ENCODE measurements around the gene GRIP1.

The GRIP1 gene, protein sequence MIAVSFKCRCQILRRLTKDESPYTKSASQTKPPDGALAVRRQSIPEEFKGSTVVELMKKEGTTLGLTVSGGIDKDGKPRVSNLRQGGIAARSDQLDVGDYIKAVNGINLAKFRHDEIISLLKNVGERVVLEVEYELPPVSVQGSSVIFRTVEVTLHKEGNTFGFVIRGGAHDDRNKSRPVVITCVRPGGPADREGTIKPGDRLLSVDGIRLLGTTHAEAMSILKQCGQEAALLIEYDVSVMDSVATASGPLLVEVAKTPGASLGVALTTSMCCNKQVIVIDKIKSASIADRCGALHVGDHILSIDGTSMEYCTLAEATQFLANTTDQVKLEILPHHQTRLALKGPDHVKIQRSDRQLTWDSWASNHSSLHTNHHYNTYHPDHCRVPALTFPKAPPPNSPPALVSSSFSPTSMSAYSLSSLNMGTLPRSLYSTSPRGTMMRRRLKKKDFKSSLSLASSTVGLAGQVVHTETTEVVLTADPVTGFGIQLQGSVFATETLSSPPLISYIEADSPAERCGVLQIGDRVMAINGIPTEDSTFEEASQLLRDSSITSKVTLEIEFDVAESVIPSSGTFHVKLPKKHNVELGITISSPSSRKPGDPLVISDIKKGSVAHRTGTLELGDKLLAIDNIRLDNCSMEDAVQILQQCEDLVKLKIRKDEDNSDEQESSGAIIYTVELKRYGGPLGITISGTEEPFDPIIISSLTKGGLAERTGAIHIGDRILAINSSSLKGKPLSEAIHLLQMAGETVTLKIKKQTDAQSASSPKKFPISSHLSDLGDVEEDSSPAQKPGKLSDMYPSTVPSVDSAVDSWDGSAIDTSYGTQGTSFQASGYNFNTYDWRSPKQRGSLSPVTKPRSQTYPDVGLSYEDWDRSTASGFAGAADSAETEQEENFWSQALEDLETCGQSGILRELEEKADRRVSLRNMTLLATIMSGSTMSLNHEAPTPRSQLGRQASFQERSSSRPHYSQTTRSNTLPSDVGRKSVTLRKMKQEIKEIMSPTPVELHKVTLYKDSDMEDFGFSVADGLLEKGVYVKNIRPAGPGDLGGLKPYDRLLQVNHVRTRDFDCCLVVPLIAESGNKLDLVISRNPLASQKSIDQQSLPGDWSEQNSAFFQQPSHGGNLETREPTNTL

DNA sequence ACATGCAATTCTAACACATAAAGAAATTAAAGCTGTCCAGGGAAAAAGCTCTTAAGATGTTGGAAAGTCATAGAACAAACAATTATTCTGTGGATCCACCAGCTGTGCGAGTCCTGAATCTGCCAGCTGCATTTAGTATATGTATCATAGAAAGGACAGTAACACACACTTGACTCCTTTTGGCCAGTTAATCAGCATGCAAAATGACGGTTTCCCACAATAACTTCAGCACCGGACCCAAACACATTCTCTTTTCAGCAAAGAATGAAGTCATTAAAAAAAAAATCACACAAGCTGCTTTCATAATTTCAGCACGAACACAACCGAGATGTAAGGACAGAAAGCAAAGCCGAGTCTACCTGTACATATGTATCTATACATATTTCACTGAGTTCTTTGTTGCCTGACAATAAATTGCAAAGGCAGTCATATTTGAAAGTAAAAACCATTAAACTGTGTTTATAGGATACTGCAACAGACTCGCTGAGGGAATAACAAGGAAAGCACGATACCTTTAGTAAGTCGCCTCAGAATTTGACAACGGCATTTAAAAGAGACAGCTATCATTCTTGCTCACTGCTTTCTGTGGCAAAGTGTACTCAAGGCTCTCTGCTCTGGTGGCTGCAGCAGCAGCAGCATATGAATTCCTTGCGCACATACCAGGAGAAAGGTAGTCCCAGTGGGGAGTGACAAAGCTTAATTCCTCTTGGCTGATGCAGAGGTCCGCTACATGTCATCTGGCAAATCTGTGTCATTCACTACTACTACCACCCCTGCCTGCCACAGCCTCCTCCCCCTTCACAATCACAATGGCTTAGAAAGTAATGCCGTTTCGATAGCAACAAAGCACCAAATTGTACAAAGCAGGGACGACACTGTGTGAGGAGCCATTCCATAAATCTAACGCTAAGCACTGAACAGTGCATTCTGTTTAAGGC lies at the start of gene GRIP1:
TSS of gene GRIP1 (minus strand) at position 739 of the 938 bp plus-strand sequence. CDS start at position 567, 172 bp downstream.
- FAIRE-seq, result no peak
- peak; percentile 47 for DNase-seq (ENCODE audit: low spot score)

DNA sequence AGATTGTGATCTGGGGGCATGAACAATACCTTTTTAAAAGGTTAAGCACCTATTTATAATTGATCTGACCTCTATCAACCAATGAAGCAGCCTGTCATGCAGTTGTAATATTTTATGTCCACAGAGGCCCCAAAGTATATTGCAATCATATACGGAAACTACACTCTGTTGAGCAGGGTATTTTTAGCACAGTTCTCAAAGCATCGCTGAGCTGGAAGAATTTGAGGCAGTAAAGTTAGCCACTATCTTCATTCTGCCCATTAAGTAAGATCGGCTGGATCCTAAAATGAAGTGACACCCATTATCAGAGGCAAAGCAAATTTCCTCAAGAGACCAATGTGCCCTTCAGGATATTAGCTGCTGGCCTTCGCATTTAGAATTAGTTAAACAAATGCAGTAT lies 47.7 kb upstream of the GRIP1 start:
- DNase-seq (ENCODE audit: low spot score), result no peak
- no peak for FAIRE-seq

DNA sequence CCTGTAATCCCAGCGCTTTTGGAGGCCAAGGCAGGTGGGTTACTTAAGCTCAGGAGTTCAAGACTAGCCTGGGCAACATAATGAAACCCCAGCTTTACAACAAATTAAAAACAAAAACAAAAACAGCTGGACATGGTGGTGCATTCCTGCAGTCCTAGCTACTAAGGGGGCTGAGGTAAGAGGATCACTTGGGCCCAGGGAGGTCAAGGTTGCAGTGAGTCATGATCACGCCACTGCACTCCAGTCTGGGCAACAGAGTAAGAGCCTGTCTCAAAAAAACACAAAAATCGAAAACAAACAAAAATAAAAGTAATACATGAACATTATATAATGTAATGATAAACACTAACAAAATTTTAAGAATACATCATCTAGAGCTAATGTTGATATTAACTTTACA lies 46.2 kb upstream of the GRIP1 start:
- FAIRE-seq (no peak), DNase-seq (ENCODE audit: low spot score) (no peak)

DNA sequence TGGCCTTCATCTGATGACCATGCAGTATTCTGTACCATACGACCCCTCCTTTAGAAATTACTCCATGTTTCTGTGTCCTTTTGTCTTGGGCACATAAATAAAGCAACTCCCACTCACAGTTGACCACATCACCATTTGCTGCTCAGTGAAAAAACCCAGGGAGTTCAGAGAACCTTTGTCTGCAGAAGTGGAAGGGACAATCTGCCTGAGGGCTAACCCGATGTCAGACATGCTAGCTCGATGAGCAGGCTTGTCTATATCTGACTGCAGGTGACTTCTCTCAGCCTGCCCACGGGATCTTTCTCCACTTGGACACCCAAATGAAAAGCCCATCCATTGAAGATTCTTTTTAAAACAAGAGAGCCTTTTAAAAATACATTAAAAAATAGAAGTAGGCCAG lies 45.7 kb upstream of the GRIP1 start:
- FAIRE-seq (no peak), DNase-seq (ENCODE audit: low spot score) (no peak)

DNA sequence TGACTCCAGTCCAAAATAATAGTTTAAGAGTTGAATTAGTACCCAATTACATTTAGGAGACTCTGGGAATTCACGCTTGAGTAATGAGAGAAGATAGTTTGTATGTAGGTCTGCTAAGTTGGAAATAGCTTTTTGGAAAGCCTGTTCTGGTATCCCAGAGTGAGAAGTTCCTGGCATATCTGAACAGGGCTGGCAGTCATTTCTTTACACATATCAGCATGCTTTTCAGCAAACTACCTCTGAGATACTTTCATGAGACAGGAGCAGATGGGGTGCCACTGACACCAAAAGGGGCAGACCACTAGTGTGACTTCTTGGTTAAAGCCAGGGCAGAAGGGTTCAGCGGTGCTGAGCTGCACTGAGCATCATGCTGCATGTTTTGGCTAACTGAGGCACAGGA lies 45.1 kb upstream of the GRIP1 start:
- no peak for FAIRE-seq
- DNase-seq (ENCODE audit: low spot score), result no peak

DNA sequence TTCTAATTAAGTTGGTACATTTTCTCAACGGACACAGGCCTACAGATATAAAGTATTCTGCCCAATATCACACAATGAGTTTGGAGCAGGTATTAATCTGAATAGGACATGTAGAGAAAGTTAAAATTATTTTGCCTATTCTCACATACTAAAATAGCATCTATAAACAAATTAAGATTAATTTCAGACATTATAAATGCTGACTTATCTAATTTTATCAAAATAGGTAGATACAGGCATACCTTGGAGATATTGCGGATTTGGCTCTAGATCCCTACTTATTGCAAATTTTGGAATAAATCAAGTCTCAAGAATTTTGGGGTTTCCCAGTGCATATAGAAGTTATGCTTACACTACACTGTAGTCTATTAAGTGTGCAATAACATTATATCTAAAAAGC lies 41.0 kb upstream of the GRIP1 start:
- FAIRE-seq (no peak), DNase-seq (ENCODE audit: low spot score) (no peak)

DNA sequence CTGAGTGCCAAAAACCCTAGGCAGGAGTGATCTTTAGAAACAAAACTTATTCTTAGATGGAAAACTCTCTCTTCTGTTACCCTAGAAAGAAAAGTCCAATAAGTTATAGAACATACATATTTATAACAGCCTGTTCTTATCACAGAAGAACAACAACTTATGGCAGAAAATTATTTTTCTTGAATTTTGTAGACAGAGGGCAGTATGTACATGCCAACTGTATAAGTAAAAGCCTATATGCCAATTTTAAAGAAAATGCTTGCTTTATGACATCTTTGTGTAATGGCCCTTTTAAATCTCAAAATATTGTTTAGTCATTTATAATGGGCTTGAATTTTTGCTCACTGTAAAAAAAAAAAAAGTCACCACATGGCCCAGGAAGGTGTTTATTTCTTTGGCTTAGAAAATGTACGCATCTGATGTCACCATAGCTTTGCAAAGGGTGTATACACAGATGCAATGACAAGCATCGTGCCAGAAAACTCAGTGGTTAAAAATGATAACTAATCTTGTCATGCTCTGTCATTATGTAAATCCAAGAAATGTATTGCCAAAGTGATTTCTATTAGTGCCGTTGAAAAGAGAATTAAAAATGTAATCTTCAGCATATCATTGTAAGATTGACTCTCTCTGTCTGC lies 38.3 kb upstream of the GRIP1 start:
- FAIRE-seq, result no peak
- DNase-seq (ENCODE audit: low spot score), result no peak

DNA sequence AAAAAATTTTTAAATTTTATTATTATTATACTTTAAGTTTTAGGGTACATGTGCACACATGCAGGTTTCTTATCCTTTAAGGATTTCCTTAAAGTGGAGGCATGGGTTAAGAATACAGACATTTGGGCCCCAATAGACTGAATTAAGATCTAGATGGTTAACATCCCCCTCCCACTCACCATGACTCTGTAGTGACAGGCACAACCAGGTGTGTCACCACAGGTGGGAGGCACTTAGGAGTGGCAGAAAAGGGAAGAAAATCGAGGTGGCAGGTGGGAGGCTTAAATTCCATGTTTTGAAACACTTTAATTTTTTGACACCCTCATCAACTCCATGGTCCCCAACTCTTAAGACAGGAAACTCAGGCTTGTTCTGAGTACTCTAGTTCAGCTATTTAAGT lies 37.6 kb upstream of the GRIP1 start:
- FAIRE-seq (no peak), DNase-seq (ENCODE audit: low spot score) (no peak)

DNA sequence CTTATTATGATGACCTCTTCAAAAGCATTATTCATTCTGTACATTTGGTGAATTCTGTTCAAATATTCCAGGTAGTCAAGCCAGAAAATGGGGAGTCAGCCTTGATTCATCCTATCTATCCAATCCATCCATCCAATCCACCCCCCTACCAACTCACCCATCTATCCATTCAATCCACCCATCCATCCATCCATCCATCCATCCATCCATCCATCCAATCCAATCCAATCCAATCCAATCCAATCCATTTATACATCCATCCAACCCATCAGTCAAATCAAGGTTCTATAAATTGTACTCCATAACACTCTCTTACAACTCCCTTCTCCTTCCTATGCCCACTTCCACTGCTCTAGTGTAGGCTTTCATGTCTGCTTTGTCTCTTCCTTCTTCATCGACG lies 35.8 kb upstream of the GRIP1 start:
- no peak for DNase-seq (ENCODE audit: low spot score)
- no peak for FAIRE-seq

DNA sequence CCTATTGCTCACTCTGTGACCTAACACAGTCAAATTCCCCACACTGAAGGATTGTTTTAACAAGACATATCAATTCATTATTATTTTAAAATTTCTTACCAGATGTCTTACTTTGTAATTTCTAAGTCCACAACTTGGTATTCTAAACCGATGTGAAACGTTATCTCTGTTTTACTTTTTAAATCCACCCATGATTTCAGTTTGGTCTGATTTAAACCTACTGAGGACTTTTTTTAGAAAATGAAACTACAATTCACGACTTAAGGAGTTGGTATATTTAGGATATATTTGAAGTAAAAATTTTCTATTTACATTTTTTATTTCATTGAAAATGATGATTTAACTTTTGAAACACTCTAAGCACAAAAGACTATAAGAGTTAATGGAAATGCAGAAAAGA lies 35.1 kb upstream of the GRIP1 start:
- no peak for DNase-seq (ENCODE audit: low spot score)
- FAIRE-seq, result no peak

DNA sequence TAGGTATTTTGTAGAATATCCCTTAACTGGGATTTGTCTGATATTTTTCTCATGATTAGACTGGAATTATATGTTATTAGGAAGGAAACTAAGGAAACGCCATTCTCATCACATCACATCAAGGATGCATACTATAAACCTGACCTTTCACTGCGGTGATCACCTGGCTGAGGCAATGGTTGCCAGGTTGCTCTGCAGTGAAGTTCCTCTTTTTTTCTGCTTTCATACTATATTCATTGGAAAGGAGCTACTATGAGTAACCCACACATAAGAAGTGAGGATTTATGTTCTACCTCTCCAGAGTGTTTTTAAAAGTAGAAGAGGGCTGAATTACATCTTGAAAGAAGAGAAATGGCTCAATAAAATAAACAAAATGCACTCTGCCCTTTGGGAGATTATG lies 31.0 kb upstream of the GRIP1 start:
- FAIRE-seq, result no peak
- DNase-seq (ENCODE audit: low spot score), result no peak

DNA sequence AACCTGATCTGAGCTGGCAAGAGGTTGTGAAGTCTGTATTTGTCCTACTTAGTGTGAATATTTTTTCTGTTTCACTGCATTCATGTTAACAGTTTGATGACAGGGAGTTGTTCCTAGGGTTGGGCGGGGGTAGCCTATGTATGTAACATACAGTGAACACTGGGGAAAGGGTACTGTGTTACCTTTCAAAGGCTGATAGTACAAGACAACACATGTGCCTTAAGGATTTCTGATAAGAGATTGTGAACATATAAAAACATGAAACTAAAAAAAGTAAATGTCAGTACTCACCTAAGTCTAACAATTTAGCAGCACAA lies 30.5 kb upstream of the GRIP1 start:
- no peak for FAIRE-seq
- DNase-seq (ENCODE audit: low spot score), result no peak

DNA sequence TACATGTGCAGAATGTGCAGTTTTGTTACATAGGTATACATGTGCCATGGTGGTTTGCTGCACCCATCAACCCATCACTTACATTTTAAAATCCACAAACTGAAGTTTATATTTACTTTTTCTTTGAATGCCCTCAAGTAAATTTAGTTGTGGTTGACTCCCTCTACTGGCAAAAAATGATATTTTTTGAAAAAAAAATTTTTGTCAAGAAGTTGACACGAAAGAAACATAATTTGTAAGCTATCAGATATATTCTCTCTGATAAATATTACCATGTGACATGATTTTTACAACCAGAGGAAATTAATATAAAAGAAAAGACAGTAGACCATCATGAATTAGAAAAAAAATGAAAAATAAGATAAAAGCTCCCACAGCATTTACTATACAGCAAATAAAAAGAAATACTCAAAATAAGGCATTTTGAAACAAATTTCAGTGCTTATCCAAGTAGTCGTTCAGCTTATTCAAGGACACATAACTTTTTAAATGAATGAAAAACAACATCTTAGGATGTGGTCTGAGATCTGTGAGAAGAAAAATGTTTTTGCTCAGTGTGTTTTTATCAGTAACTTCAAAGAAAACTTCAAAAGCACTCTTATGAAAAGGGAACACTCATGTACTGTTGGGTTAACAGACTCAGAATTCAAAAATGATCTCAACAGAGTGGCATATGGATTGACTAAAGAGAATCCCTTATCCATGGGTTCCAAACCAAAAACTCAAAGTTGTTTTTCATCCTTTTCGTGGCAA lies 30.0 kb upstream of the GRIP1 start:
- FAIRE-seq (peak; percentile 24), DNase-seq (ENCODE audit: low spot score) (no peak)

DNA sequence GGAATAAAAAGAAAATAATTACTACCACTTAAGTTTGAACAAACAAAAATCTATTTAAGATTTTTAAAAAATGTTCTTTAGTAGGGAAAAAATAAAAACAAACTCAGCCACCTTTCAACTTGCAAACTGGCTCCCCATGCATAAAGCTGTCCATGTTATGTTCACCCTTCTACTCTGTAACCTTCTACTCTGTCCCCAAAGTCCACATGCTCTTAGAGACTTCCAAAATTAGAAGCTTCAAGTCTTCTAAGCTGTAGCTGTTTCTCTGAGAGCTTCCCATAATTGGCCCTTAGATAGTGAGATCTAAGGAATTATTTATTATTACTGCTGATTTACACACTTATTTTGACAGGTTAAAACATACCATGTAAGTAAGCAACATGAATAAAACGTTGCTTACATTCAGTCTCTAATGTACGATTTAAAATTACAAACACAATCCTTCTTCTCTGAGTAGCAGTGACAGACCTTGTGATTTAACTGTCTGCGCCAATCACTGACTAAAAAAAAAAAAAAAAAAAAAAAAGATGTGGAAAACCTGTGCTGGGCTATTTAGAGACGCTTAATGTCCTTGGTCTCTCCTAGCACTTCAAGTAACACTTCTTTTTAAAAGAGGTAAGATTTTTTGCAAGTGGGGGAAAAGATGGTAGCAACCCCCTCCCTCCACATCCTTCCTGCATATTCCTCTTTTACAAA lies 28.3 kb upstream of the GRIP1 start:
- no peak for DNase-seq (ENCODE audit: low spot score)
- FAIRE-seq, result no peak

DNA sequence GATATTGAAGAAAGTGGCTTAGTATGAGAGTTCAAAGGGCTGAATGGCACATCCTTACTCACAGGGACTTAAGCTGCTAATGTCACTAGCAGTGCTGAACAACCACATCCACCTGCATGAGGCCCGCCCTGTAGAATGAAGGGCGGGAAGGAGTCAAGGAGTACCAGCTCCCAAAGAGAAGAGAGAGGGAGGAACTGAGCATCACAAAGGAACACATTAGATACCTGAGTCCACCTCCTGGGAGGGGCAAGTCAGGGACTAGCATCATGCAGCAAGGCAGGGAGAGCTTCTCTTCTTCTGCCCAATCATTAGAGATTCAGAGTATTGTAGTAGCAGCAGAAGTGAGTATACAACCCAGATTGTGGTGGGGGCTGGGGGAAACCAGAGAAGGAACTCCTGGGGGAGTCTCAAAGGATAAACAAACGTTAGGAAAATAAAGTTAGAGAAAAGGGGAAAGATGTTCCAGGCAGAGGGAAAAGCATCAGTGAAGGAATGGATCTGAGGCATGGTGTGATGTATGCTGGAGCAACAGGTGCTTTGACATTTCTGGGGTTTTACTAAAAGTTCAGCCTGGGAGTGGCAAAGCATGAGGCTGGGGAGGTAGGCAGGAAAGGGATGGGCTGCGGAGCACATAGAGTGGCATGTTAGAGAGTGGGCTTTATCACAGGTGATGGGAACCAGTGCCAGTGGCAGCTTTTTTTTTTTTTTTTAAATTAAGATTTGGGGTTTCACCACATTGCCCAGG lies 21.0 kb upstream of the GRIP1 start:
- FAIRE-seq, result no peak
- DNase-seq (ENCODE audit: low spot score), result no peak

DNA sequence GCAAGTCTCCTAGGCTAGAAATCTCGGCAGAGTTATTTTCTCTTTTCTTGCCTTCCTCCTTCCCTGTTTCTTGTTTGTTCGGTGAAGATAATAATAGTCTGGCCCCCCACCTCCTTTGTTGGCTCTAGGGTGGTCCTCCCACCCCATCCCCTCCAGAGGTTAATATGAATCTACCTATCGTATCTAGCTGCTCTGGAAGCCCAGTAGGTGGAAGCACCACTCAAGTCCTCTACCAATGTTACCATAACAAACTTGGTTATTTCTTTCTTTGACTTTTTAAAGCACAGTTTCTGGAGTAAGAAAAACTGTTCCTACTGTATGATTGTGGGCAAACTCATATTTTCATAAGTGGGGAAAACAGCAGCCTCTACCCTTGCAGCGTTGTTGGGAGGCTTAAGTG lies 19.7 kb upstream of the GRIP1 start:
- FAIRE-seq (no peak), DNase-seq (ENCODE audit: low spot score) (no peak)

DNA sequence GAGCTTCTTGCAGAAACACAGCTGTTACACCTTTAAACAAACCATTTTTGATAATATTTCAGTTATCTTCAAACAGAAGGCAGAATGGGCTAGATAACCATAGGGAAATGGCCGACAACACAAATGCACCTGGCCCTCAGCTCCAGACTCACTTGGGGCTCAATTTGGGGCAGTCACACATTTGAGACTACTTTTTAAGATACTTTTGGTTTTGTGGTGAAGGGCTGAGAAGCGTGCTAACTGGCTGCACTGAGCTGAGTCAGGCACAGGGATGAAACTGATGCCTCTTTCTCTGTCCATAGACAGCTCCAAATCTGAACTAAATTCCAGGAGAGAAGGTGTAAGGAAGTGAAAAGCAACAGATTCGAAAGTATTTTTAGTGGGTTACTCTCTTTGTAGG lies 18.5 kb upstream of the GRIP1 start:
- DNase-seq (ENCODE audit: low spot score) (no peak), FAIRE-seq (no peak)
